Measurements from ENCODE around the gene SPRYD3.

- TF ChIP-seq, protein P1, sequence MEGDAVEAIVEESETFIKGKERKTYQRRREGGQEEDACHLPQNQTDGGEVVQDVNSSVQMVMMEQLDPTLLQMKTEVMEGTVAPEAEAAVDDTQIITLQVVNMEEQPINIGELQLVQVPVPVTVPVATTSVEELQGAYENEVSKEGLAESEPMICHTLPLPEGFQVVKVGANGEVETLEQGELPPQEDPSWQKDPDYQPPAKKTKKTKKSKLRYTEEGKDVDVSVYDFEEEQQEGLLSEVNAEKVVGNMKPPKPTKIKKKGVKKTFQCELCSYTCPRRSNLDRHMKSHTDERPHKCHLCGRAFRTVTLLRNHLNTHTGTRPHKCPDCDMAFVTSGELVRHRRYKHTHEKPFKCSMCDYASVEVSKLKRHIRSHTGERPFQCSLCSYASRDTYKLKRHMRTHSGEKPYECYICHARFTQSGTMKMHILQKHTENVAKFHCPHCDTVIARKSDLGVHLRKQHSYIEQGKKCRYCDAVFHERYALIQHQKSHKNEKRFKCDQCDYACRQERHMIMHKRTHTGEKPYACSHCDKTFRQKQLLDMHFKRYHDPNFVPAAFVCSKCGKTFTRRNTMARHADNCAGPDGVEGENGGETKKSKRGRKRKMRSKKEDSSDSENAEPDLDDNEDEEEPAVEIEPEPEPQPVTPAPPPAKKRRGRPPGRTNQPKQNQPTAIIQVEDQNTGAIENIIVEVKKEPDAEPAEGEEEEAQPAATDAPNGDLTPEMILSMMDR (IDR thresholded peaks at IDR 0.05; ENCODE audit: insufficient read depth, low read length, poor library complexity, severe bottlenecking): no peak
- no peak for TF ChIP-seq EZH2phosphoT487 (conservative IDR thresholded peaks at IDR 0.05; ENCODE audit: low read length)
Observed at GRCh38 chr12:53097207-53097563, 18.0 kb upstream of the SPRYD3 start.
